HG03066 (cell line): ENCODE results near the gene TECPR2.

ENCODE experiments used
- ATAC-seq: cut with Tn5 transposase; IDR thresholded peaks from one replicate; pipeline ENCODE4 v1.9.1; 2021; ENCODE audit warnings: low read depth; ENCODE audit not compliant: unreplicated experiment

TECPR2 gene

GRCh38 chr14:102505775-102506625, 143.3 kb downstream of the TECPR2 start:
- no peak for ATAC-seq

- ATAC-seq, result no peak
These were observed 143.8 kb downstream of the TECPR2 start for GRCh38 chr14:102506626-102506925.

GRCh38 chr14:102507081-102507856, 144.5 kb downstream of the TECPR2 start:
- no peak for ATAC-seq

- no peak for ATAC-seq
These were observed 145.1 kb downstream of the TECPR2 start for GRCh38 chr14:102507857-102508312.

DNA sequence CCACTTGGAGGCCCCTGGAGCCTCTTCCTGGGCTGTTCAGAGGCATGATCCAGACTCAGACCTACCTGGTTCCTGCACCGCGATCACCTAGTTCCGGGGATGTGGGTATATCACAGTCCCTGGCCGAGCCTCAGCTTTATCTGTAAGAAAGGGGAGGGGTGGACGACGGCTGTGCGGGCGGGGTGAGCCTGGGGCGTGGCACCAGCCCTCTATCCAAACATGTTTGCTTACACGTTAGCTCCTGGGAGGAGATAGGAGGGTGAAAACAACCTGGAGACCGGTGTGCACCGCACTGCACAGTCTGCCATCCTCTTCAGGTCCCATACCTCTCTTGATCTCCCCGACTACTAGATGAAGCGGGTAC, 145.7 kb downstream of the TECPR2 start:
- no peak for ATAC-seq

DNA sequence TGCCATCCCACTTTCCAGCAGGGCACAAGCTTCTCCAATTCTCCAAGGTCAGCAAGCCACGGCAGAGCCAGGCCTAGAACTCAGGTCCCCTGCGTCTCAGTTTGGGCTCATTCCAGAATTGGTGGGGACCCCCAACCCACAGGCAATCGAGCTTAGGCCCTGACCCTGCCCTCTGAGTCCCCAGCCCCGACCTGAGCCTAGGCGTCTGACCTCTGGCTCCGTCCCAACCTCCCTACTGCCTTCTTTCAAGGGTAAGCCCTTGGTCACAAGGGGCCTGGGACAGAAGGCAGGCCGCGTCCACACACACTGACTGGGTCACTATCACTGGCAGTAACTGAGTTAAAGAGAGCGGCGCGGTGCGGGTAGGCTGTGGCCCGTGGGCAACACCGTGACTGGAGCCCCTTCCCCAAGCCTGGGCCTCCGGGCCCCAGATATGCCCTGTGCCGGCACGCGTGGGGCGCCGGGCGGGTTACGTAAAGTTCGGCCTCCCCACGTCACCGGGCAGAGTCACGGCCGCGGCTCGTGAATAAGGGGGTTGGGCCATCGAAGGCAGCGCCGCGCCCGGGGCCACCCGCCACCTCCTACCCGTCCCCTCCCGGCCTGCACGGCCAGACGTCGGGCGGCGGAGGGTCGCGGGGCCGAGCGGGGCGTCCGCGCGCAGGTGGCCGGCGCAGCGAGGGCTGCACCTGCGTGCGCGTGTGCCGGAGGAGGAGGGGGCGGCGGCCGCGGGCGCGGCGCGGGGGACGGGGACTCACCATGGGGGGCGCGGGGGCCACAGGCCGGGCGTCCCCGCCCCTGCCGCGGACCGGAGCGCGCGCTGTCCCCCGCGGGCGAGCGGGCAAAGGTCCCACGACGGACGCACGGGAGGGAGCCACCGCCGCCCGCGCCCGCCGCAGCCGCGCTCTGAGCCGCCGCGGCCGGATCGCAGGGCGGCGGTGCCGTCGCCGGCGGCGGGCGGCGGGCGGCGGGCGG, 146.3 kb downstream of the TECPR2 start:
- ATAC-seq, result peak; percentile 4

- peak; percentile 74 for ATAC-seq
These were observed 147.2 kb downstream of the TECPR2 start, which contains the start of gene ANKRD9 for GRCh38 chr14:102509746-102510615. Gene ANKRD9, minus strand, starts transcription at chr14:102509776. Its CDS starts 1,887 bp downstream, at chr14:102507889.

DNA sequence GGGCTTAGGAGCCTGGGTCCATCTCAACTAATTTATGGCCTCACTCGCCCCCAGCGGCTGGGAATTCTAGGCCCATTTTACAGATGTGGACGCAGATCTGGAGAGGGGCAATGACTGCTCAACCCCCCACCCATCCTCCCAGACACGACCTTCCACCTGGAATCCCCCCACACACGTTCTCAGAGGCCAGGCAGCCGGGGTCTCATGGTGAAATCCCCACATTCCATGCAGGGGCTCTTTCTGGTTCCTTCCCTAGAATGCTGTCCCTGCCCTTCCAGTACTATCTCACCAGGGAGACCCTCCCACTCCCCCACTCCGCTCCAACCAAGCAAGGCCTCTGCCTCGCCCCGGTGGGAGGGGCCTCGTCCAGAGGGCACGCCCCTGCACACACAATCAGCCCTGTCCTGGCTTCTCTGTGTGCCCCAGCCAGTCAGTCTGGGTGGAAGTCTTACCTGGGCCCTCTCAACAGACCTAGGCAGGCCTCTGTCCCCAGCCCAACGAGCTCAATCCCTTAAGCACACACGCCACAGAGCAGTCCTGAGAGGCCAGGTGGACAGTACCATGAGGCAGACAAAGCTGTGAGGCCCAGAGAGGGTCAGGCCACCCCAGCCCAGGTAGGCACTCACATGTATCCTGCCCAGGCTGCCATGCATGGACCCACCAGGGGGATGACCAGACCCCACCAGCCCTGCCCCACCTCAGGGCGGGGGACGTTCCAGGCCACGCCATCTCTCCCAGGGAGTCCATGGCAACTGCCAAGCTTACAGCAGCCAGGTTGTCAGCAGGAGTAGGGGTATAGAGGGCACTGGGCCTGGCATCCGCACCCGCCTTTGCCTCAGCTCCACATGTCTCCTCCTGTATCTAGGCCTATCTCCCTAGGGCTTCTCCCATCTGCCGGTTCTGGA, 148.1 kb downstream of the TECPR2 start:
- ATAC-seq, result no peak

DNA sequence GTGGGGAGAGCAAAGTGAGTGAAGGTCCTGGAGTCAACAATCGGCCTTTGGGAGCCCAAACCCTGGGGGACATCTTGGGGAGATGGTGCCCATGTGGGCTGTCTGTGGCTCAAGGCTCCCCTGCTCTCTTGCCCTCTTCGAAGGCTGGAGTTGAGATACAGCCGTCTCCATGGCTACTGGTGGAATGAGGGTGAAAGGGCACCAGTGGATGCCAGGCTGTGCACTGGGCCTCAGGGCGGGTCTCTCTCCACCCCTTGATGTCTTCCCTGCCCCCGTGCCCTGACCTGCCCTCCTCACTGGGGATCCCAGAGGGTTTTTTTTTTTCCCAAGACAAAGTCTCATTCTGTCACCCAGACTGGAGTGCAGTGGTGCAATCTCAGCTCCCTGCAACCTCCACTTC, 148.8 kb downstream of the TECPR2 start:
- no peak for ATAC-seq

DNA sequence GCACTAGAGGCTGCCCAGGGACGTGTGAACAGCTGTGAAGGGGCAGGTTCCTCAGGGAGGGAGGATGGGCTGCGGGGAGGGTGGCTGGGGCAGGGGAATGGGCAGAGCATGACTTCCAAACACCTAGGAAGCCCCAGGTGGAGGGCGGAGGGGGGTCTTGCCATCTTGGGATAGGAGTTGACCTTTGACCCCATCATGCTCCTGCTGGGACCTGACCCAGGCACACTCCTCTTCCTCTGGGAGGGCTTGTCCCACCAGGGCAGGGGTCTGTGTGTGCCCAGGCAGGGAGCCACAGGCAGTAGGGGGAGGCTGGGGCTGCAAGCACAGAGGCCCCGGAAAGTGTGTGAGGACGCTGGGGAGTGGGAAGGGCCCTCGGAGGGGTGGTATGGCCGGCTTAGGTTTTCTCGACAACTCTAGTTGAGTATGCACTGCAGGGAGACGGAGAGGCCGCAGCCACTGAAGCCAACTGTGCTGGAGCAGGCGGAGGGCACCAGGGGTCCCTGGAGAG, 150.1 kb downstream of the TECPR2 start:
- ATAC-seq, result no peak

DNA sequence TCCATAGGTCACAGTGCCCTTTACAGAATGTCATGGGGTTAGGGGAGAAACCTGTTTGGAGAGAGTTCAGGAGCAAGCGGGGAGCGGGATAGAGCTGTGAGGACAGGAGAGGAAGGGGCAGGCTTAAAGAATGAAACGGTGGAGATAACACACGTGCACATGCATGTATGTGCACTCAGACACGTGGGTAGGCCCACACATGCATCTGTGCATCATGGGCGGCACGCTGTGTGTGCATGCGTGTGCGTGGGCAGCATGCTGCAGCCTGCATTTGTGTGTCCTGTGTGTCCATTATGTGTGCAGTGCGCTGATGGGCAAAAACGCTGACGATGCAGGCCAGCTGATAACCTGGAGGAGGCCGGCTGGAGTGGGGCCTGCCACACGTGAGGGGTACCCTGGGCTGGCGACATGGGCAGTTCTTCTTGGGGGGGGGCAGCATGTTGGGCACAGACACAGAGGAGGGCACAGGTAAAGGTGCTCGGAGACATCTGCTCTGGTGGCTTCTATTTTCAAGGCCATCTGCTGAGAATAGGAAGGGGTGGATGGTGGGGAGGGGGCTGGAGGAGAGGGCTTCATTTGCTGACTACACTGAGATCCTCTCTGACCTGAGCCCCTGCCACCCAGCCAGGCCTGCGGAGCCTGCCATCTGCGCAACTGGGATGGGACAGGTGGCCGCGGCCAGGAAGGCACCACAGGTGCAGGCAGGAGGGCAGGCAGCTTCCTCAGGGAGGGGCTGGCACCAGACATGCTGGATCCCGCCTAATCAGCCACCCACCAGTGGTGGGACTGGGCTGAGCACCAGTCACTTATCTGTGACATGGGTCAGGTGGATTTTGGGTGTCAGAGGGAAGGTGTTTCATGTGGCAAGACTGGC, 151.4 kb downstream of the TECPR2 start:
- ATAC-seq, result no peak

DNA sequence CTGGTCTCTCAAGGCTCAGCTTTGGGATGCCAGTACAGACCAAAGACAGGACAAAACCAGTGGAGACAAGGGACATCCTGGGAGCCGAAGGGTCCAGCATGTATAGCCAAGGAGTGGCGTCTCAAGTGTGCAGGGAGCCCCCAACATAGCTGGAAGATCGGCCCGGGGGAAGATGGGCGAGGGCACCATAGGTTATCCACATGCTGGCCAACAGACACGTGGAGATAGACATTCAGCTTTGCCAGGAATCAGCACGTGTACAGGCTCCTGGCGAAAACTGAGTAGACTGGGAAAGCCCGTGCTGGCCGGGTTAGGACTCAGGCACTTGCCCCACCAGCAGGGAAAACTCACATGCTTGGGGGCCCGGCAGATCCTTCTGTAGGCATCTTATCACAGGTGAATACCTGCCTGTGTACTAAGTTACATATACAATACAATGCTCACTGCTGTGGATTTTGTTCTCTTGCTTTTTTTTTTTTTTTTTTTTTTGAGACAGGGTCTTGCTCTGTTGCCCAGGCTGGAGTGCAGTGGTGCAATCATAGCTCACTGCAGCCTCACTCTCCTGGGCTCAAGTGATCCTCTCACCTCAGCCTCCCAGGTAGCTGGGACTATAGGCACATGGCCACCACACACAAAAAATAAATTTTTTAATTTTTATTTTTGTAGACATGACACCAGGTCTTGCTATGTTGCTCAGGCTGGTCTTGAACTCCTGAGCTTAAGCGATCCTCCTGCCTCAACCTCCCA, 152.4 kb downstream of the TECPR2 start:
- no peak for ATAC-seq

- no peak for ATAC-seq
These were observed 154.0 kb downstream of the TECPR2 start for GRCh38 chr14:102516531-102517391.

DNA sequence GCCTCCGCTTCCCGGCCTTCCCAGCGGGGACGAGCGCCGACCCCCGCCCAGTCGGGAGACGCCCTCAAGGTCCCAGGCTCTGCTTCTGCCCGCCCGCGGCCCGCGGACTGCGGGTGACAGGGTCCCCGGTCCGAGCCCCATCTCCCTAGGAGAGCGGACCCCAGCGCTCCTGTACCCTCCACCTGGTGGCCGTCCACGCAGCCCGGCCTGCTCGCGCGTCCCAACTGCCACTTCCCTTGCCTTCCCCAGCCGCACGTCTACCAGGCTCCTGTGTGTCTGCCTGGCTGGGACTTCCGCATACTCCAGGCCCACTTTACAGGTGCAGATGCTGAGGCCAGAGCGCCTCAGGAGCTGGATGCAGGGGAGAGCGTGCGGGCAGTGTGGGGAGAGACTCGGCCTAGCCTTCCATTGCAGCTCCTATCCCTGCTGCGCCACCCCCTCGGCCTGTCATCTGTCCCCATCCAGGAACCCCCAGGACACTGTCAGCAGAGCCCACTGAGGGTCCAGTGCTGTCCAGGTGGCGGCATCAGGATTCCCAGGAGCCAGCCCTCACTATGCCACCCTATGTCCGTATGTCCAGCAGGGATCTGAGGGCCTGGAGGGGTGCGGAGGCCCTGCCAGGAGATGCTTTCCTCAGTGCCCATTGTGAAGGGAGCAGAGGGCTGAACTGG, 154.8 kb downstream of the TECPR2 start:
- no peak for ATAC-seq

DNA sequence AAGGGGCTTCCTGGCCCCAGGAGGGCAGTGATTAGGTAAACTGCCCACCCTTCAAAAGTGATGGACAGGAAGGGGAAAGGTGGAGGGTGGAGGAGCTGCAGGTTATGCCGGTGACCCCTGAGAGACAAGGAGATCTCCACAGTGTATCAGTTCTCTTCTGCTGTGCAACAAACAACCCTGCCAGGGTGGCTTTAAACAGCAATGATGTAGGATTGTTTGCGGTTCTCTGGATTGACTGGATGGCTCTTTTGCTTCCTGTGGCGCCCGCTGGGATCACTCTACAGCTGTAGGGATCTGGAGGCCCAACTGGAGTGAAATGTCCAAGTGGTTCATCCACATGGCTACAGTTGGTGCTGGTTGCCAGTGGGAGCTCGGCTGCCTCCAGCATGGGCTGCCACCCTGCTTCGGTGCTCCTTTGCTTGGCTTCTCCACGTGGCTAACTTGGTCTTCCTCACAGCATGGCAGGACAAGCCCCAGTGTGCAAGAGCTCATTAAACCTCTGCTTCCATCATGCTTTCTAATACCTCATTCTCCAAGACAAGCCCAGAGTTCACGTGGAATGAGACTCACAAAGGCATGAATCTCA, 155.4 kb downstream of the TECPR2 start:
- ATAC-seq, result no peak
